ENCODE measurements around the gene KLC1.

Gene KLC1

DNA sequence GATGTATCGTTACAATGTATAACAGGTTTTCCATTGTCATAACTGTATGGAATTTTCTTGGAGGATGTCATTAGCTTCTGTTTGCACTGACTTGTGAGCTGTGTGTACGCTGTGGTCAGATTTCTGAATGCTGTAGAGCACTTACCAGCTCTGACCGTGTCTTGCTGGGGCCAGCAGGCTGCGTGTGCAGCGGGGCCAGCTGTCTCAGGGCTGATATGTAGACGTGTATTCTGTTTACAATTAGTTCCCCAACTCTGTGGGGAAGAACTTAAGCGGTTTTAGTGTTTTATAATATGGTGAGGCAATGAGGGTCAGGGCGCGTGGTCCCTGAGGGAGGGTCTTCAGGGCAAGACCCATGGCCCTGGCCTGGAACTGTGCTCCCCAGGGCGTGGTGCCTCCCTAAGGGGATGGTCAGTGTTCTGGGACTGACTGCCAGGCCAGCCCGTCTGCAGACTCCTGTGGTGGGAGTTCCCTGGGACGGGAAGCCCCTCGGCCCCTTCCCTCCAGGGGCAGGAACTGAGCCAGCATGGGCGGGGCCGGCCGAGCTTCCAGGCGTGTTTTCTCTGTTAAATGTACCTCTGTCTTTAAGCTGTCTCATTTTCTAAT is 67.6 kb downstream of the KLC1 start:
- H3K9me3 ChIP-seq (ENCODE audit: control insufficient read depth, insufficient read depth, low read length) = no peaks in the 10 kb centered on the region
- no peaks in the 10 kb centered on the region; the same call in 1 of the 2 replicates for H3K4me1 ChIP-seq (ENCODE audit: control insufficient read depth, insufficient read depth, low read length)
- no peak overlapping the region for H3K4me3 ChIP-seq (ENCODE audit: low read length)
- no peaks in the 10 kb centered on the region for H3K27me3 ChIP-seq (ENCODE audit: control insufficient read depth, insufficient read depth, low read length)
- H3K36me3 ChIP-seq (ENCODE audit: control insufficient read depth, insufficient read depth, low read length) = peaks cover 38% of the 10 kb centered on the region
- DNase-seq (ENCODE audit: low read depth, low spot score) = no peak
- WGBS (ENCODE audit: insufficient coverage, insufficient read length) = no CpG with 5 or more reads among the region's 17 CpGs
- H3K27ac ChIP-seq (ENCODE audit: low read length) = no peak overlapping the region

DNA sequence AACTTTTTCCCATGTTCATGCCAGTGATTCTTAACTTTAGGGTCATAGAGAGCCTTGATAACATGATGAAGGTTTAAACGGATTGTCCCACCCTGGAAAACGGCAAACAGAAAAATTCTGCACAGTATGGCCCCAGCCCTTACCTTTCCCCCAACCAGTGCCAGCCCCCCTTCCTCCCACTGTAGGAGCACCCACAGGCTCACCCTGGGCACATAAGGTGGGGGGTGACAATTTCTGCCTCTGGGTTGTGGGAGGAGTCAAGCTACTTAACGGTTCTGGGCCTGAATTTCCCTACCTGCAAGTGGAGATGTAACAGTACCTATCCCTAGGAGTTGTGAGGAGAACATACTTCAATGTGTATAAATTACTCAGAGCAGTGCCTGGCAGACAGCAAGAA is 68.2 kb downstream of the KLC1 start:
- peaks cover 42% of the 10 kb centered on the region for H3K36me3 ChIP-seq (ENCODE audit: control insufficient read depth, insufficient read depth, low read length)

DNA sequence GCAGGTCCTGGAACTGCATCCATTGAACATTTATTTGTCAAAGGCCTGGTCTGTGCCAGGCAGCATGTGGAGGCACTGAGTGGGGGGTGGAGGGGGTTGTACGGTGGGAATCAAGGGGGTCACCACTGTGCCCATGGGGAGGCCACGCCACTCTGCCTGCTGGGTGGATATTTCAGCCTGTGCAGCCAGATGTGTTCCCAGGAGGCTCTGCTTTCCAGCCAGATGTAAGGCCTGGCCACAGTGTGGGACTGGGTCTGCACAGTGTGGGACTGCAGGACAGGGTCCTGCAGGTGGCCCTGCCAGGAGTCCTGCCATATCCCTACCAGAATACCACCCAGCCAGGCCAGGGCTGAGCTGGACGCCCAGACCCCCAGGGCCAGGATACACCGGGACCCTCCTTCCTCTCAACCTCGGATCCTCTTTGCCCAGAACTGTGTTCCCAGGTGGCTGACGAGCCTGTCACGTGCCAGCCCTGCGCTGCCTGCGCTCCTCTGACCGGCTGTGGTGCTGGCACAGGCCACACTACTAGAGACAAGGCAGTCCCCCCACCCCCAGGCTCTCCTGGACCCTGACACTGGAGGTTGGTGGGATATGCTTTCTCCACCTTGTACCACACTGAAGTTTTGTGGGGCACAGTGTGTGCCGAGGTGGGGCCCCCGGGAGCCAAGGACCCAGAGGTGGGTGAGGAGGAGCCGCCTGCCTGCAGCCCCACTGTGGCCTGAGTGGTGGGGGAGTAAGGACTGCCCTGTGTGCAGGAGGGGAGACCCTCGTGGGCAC is 68.8 kb downstream of the KLC1 start:
- Histone ChIP-seq H3K4me3 (ENCODE audit: low read length) (no peak overlapping the region), H3K9me3 (ENCODE audit: control insufficient read depth, insufficient read depth, low read length) (no peaks in the 10 kb centered on the region), H3K4me1 (ENCODE audit: control insufficient read depth, insufficient read depth, low read length) (no peaks in the 10 kb centered on the region; the same call in 1 of the 2 replicates), H3K36me3 (ENCODE audit: control insufficient read depth, insufficient read depth, low read length) (peaks cover 47% of the 10 kb centered on the region), H3K27ac (ENCODE audit: low read length) (no peak overlapping the region), H3K27me3 (ENCODE audit: control insufficient read depth, insufficient read depth, low read length) (no peaks in the 10 kb centered on the region)
- no CpG with 5 or more reads among the region's 14 CpGs for WGBS (ENCODE audit: insufficient coverage, insufficient read length)
- DNase-seq (ENCODE audit: low read depth, low spot score) = no peak

More for the DNA sequence above, 68.2 kb downstream of the KLC1 start:
- Histone ChIP-seq H3K4me1 (ENCODE audit: control insufficient read depth, insufficient read depth, low read length) (no peaks in the 10 kb centered on the region; the same call in 1 of the 2 replicates), H3K27ac (ENCODE audit: low read length) (no peak overlapping the region), H3K9me3 (ENCODE audit: control insufficient read depth, insufficient read depth, low read length) (no peaks in the 10 kb centered on the region), H3K27me3 (ENCODE audit: control insufficient read depth, insufficient read depth, low read length) (no peaks in the 10 kb centered on the region), H3K4me3 (ENCODE audit: low read length) (no peak overlapping the region)
- no CpG with 5 or more reads among the region's 3 CpGs for WGBS (ENCODE audit: insufficient coverage, insufficient read length)
- DNase-seq (ENCODE audit: low read depth, low spot score) = no peak

DNA sequence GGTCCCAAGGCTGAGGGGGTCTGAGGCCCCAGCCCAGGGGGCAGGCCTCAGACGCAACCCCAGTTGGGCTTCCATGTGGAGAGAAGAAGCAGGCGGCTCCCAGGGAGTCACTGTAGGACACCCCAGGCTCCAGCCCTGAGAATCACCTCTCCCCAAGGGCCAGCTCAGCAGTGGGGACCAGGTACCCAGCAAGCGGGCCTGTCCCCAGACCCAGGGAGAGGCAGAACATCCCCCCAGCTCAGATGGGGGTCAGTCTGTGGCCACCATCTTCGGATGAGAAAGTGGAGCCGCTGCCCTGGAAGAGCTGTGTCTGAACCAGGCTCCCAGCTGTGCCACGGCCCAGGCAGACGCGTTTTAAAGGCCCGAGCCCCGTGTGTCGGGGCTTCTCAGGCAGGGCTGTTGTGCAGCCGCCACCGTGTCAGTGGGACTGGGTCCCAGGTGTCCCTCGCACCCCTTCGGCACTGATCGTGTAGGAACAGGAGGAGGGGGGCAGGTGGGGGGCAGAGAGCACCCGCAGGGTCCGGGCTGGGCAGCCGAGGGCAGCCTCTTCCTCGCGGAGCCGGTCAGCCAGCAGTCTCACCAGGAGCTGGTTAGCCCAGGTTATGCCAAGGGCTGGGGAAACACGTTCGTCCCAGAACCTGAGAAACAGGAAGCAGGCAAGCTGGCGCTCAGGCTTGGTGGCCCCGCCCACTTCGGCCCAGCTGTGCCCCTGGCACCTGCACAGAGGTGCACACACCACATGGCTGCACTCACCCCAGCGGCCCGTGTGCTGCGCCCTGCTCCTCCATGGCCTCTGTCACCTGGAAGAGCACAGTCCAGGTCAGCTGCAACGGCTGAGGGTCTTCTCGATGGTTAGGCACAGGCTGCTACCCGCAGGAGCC is 69.6 kb downstream of the KLC1 start:
- no CpG with 5 or more reads among the region's 33 CpGs for WGBS (ENCODE audit: insufficient coverage, insufficient read length)
- H3K27me3 ChIP-seq (ENCODE audit: control insufficient read depth, insufficient read depth, low read length) = no peaks in the 10 kb centered on the region
- no peak overlapping the region for H3K27ac ChIP-seq (ENCODE audit: low read length)
- H3K9me3 ChIP-seq (ENCODE audit: control insufficient read depth, insufficient read depth, low read length) = no peaks in the 10 kb centered on the region
- no peak for DNase-seq (ENCODE audit: low read depth, low spot score)
- no peak overlapping the region for H3K4me3 ChIP-seq (ENCODE audit: low read length)
- peaks cover 50% of the 10 kb centered on the region for H3K36me3 ChIP-seq (ENCODE audit: control insufficient read depth, insufficient read depth, low read length)
- H3K4me1 ChIP-seq (ENCODE audit: control insufficient read depth, insufficient read depth, low read length) = no peaks in the 10 kb centered on the region; the same call in 1 of the 2 replicates

DNA sequence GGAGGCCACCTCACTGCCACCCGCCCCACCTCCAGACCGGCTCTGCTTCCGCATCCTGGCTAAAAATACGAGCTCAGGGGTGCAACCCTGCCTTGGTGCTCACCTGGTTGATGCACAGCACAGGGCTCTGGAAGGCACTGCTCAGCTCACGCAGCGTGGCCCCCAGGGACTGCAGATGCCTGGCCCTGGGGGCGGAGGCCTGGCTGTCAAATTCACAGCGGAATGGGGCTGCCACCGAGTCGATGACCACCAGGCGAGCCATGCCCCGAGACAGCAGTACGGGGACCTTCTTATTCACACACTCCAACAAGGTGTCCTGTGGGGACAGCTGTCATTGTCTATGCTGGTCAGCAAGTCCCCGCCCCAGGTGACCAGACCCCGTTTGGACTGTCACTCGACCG is 70.2 kb downstream of the KLC1 start:
- DNase-seq (ENCODE audit: low read depth, low spot score) = no peak
- Histone ChIP-seq H3K9me3 (ENCODE audit: control insufficient read depth, insufficient read depth, low read length) (no peaks in the 10 kb centered on the region), H3K4me3 (ENCODE audit: low read length) (no peak overlapping the region), H3K27ac (ENCODE audit: low read length) (no peak overlapping the region), H3K4me1 (ENCODE audit: control insufficient read depth, insufficient read depth, low read length) (no peaks in the 10 kb centered on the region; the same call in 1 of the 2 replicates), H3K36me3 (ENCODE audit: control insufficient read depth, insufficient read depth, low read length) (peaks cover 47% of the 10 kb centered on the region), H3K27me3 (ENCODE audit: control insufficient read depth, insufficient read depth, low read length) (no peaks in the 10 kb centered on the region)
- no CpG with 5 or more reads among the region's 17 CpGs for WGBS (ENCODE audit: insufficient coverage, insufficient read length)

DNA sequence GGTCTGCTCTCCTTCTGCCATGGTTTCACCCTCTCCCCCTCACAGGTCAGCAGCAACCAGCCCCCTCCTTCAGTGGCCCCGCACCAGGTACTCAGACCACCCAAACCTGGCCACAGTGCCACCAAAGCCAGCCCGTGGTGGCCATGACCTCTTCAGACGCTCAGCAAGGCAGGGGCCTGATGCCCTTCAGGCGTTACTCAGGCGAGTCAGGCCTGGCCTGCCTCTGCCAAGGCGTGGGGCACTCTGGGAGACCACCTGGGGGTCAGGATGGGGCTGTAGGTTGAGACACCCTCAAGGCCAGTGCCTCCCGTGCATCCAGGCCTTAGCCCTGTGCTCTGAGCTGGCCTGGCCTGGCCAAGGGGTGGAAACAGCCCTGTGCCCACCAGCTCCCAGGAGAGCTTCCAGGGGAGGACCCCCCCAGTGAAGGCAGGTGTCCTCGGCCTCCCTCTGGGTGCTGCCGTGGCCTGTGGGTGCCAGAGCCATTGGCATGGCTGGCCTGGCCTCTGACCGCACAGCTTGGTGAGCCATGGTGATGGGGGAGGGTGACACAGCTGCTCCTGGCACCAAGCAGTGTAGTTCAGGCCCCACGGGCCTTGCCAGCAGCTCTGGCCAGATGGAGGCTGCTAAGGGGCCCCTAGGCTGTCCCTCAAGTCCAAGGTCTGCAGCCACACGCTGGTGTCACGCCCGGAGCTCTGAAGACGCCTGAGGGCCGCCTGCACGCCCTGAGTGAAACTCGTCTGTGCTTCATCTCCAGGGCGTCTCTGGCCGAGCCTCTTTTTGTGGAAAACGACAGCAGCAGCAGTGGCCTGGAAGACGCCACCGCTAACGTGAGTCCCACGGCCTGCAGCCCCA is 71.1 kb downstream of the KLC1 start:
- no CpG with 5 or more reads among the region's 25 CpGs for WGBS (ENCODE audit: insufficient coverage, insufficient read length)
- no peaks in the 10 kb centered on the region for H3K27me3 ChIP-seq (ENCODE audit: control insufficient read depth, insufficient read depth, low read length)
- H3K4me1 ChIP-seq (ENCODE audit: control insufficient read depth, insufficient read depth, low read length) = no peaks in the 10 kb centered on the region; the same call in 1 of the 2 replicates
- H3K36me3 ChIP-seq (ENCODE audit: control insufficient read depth, insufficient read depth, low read length) = peaks cover 42% of the 10 kb centered on the region
- H3K27ac ChIP-seq (ENCODE audit: low read length) = no peak overlapping the region
- H3K9me3 ChIP-seq (ENCODE audit: control insufficient read depth, insufficient read depth, low read length) = no peaks in the 10 kb centered on the region
- H3K4me3 ChIP-seq (ENCODE audit: low read length) = no peak overlapping the region
- no peak for DNase-seq (ENCODE audit: low read depth, low spot score)

DNA sequence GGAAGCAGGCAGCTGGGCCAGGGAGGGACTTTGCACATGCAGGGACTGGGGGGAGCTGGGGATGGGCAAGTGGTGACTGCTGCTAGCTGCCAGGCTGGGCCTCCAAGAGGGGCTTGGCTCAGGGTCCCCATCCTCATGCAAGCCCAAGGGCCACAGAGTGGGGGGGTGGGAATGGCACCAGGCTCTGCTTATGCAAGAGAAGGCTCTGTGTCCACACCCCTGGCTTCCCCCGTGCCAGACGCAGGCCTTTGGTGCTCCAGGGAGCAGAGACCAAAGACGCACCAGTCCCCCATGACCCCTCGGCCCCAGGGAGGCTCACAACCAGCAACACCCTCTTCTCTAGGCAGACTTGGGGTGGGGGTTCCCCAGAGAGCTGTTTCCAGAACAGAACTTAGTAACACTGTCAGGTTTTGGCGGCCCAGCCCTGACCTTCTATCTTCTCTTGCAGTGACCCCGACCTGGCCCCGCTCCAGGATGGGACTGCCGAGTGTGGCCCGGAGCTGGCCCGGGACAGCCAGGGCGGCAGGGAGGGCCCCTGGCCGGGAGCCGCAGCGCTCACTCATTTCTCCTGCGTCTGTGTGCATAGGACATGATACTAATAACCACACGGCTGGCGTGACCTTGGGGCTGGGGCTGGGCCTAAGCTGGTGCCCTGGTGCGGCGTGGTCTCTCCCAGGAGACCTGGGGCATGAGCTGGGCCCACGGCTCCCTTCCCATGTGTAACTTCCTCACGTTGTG is 71.9 kb downstream of the KLC1 start:
- Histone ChIP-seq H3K36me3 (ENCODE audit: control insufficient read depth, insufficient read depth, low read length) (peaks cover 42% of the 10 kb centered on the region), H3K4me1 (ENCODE audit: control insufficient read depth, insufficient read depth, low read length) (no peaks in the 10 kb centered on the region; the same call in 1 of the 2 replicates), H3K27ac (ENCODE audit: low read length) (no peak overlapping the region), H3K9me3 (ENCODE audit: control insufficient read depth, insufficient read depth, low read length) (no peaks in the 10 kb centered on the region), H3K27me3 (ENCODE audit: control insufficient read depth, insufficient read depth, low read length) (no peaks in the 10 kb centered on the region), H3K4me3 (ENCODE audit: low read length) (no peak overlapping the region)
- no peak for DNase-seq (ENCODE audit: low read depth, low spot score)
- no CpG with 5 or more reads among the region's 21 CpGs for WGBS (ENCODE audit: insufficient coverage, insufficient read length)

DNA sequence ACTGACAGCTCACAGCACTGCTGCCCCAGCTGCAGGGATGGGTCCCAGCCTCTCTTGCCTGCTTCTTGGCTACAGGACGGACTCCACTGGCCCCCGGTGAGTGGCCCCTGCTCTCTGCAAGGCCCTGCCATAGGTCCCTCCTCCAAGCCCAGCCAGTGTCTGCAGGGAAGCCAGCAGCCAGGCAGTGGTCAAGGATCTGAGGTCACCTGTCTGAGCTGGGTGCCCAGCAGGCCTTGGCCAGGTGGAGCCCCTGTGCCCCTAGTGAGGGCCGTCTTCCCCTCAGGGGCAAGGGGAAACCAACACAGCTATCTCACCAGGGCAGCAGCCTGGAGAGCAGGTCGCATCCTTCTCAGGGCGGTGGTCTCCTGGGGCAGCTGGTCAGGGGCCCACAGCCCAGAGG is 73.1 kb downstream of the KLC1 start:
- no peaks in the 10 kb centered on the region; the same call in 1 of the 2 replicates for H3K4me1 ChIP-seq (ENCODE audit: control insufficient read depth, insufficient read depth, low read length)
- no CpG with 5 or more reads among the region's 5 CpGs for WGBS (ENCODE audit: insufficient coverage, insufficient read length)
- no peak overlapping the region for H3K27ac ChIP-seq (ENCODE audit: low read length)
- peaks cover 47% of the 10 kb centered on the region for H3K36me3 ChIP-seq (ENCODE audit: control insufficient read depth, insufficient read depth, low read length)
- DNase-seq (ENCODE audit: low read depth, low spot score) = no peak
- H3K27me3 ChIP-seq (ENCODE audit: control insufficient read depth, insufficient read depth, low read length) = no peaks in the 10 kb centered on the region
- no peak overlapping the region for H3K4me3 ChIP-seq (ENCODE audit: low read length)
- no peaks in the 10 kb centered on the region for H3K9me3 ChIP-seq (ENCODE audit: control insufficient read depth, insufficient read depth, low read length)

Measured in iPS DF 6.9 (cell line).